Measurements from ENCODE around the gene EMP3. TPM values are rescaled to one million over a fixed set of nuclear protein-coding genes. Genes with fewer than 3 reads are reported as not detected.

Gene EMP3
- total and polyA plus RNA-seq, 9 of the 15 experiments (the other 6 are each of a cell fraction or from before 2014, with no cell fraction given): 123 to 386 (median 296) TPM

DNA sequence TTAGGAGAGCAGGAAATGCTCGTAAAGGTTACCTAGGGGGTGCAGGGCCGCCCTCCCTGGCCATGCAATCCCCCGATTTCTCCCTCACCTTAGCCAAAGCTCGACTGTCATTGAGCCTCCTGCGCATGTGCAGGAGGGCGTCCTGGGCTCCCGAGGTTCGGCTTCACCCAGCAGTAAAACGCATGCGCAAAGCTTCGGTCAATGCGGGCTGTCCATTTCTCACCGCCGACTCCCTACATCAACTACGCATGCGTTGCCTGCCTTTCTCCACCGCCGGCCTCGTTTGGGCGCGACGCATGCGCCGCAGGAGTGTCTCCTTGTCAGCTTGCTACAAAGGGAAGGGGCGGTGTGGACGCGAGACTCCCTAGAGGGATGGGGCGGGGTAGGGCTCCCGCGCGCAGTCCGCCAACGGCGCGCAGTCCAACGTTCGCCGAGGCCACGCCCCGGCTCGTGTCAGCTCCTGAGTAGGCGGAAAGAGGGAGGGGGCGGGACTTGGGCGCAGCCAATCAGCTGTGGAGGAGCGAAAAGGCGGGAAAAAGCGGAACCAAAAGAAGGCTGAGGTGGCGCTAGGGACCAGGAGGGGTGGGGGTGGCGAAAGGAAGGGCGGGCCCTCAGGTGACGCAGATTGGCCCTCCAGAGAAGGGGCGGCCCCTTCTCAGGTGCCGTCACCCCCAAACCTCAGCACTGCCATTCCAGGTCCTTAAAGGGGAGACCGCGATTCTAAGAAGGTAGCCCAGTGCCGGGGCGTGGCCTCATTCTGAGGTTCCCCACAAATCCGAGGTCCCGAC, 38.7 kb downstream of the EMP3 start, which contains the start of the genes SYNGR4 and TMEM143 (continued):
- TF ChIP-seq, protein P1, sequence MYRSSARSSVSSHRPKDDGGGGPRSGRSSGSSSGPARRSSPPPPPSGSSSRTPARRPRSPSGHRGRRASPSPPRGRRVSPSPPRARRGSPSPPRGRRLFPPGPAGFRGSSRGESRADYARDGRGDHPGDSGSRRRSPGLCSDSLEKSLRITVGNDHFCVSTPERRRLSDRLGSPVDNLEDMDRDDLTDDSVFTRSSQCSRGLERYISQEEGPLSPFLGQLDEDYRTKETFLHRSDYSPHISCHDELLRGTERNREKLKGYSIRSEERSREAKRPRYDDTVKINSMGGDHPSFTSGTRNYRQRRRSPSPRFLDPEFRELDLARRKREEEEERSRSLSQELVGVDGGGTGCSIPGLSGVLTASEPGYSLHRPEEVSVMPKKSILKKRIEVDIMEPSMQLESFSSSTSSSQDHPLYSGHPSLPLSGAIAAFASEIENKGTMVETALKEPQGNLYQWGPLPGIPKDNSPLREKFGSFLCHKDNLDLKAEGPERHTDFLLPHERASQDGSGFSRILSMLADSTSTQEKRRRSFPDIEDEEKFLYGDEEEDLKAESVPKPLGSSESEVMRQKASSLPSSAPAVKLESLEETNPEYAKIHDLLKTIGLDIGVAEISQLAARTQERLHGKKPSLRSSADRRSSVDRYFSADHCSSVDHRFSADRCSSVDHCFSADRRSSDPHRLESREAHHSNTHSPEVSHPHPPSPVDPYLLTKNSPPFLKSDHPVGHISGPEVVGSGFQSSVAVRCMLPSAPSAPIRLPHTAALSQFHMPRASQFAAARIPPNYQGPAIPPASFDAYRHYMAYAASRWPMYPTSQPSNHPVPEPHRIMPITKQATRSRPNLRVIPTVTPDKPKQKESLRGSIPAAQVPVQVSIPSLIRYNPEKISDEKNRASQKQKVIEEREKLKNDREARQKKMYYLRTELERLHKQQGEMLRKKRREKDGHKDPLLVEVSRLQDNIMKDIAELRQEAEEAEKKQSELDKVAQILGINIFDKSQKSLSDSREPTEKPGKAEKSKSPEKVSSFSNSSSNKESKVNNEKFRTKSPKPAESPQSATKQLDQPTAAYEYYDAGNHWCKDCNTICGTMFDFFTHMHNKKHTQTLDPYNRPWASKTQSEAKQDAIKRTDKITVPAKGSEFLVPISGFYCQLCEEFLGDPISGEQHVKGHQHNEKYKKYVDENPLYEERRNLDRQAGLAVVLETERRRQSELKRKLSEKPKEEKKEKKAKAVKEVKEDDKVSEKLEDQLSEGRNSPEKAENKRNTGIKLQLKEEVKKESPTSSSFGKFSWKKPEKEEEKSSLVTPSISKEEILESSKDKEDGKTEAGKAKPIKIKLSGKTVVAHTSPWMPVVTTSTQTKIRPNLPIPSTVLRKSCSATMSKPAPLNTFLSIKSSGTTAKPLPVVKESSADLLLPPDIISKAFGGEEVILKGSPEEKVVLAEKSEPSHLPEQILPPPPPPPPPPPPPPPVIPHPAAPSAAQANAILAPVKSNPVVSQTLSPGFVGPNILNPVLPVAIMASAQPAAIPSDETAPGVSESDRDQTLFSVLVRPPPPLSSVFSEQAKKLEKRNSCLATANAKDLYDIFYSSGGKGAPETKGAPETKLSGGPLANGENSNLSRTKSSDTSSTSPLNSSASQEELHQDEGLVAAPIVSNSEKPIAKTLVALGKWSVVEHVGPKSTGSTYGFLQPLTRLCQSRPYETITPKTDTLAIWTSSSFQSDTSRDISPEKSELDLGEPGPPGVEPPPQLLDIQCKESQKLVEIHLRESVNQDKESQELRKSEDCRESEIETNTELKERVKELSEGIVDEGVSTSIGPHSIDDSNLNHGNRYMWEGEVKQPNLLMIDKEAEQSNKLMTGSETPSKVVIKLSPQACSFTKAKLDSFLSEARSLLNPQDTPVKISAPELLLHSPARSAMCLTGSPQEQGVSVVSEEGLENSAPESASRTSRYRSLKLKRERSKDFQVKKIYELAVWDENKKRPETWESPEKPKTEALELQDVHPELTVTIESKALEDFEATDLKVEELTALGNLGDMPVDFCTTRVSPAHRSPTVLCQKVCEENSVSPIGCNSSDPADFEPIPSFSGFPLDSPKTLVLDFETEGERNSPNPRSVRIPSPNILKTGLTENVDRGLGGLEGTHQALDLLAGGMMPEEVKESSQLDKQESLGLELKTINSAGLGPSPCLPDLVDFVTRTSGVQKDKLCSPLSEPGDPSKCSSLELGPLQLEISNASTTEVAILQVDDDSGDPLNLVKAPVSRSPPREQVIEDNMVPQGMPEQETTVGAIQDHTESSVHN (IDR thresholded peaks at IDR 0.05; ENCODE audit: borderline replicate concordance in 1 of 2, low read depth in 1 of 2): no peak
- TF ChIP-seq, protein P2, sequence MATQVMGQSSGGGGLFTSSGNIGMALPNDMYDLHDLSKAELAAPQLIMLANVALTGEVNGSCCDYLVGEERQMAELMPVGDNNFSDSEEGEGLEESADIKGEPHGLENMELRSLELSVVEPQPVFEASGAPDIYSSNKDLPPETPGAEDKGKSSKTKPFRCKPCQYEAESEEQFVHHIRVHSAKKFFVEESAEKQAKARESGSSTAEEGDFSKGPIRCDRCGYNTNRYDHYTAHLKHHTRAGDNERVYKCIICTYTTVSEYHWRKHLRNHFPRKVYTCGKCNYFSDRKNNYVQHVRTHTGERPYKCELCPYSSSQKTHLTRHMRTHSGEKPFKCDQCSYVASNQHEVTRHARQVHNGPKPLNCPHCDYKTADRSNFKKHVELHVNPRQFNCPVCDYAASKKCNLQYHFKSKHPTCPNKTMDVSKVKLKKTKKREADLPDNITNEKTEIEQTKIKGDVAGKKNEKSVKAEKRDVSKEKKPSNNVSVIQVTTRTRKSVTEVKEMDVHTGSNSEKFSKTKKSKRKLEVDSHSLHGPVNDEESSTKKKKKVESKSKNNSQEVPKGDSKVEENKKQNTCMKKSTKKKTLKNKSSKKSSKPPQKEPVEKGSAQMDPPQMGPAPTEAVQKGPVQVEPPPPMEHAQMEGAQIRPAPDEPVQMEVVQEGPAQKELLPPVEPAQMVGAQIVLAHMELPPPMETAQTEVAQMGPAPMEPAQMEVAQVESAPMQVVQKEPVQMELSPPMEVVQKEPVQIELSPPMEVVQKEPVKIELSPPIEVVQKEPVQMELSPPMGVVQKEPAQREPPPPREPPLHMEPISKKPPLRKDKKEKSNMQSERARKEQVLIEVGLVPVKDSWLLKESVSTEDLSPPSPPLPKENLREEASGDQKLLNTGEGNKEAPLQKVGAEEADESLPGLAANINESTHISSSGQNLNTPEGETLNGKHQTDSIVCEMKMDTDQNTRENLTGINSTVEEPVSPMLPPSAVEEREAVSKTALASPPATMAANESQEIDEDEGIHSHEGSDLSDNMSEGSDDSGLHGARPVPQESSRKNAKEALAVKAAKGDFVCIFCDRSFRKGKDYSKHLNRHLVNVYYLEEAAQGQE (IDR thresholded peaks at IDR 0.05; ENCODE audit: borderline replicate concordance): no peak
- TF ChIP-seq, protein P2 (CRISPR knock-in tag; IDR thresholded peaks at IDR 0.05; ENCODE audit: low read depth): 0 out of 2 replicates have a peak, but pooled peaks have one; percentile 19
- TF ChIP-seq ZNF76 (CRISPR knock-in tag; IDR thresholded peaks at IDR 0.05; ENCODE audit: borderline replicate concordance): no peak
- TF ChIP-seq, protein P3, sequence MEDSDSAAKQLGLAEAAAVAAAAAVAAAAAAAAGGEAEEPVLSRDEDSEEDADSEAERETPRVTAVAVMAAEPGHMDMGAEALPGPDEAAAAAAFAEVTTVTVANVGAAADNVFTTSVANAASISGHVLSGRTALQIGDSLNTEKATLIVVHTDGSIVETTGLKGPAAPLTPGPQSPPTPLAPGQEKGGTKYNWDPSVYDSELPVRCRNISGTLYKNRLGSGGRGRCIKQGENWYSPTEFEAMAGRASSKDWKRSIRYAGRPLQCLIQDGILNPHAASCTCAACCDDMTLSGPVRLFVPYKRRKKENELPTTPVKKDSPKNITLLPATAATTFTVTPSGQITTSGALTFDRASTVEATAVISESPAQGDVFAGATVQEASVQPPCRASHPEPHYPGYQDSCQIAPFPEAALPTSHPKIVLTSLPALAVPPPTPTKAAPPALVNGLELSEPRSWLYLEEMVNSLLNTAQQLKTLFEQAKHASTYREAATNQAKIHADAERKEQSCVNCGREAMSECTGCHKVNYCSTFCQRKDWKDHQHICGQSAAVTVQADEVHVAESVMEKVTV (CRISPR knock-in tag; IDR thresholded peaks at IDR 0.05): no peak

All from K562 (cell line).